NOMO-1 treated with DMSO at 0.1 percent for 48 hours (cell line): ENCODE measurements around the gene FABP3.

Experiments
- DNase-seq: peaks from one replicate; lab custom pipeline; 2025; ENCODE audit not compliant: unreplicated experiment; lab: John Stamatoyannopoulos, UW

FABP3 gene

DNA sequence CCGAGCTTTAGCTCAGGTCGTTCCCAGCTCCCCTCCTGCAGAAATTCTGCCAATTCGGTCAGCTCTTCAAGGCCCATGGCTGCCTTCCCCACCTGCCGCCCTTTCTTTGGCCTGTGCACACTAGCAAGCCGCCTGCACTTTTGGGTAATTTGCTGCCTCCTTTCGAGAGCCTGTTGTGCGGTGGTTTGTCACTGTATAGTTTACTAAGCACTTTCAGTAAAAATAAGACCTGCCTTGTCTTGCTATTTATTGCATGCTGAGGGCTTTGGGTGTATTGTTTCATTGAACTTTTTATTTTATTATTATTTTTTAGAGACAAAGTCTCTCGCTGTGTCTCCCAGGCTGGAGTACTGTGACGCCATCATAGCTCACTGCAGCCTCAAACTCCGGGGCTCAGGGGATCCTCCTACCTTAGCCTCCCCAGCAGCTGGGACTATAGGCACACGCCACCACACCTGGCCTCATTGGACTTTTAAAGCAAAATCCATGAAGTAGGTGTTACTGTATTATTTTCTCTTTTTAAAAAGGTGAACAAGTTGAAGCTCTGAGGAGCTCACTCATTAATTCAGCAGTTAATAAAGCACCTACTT is 1.1 kb upstream of the FABP3 start:
- no peak for DNase-seq

DNA sequence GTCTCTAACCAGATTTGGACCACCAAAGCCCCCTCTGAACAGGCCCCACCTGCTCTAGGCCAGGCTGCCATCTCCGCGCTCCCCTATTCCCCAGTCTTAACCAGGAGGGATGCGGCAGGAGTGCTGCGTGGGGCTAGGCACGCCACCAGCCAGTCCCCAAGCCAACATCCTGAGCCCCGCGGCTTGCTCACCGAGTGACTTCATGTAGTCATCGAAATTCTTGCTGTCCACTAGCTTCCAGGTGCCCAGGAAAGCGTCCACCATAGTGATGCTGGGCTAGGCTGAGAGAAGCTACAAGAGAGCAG is 173 bp downstream of the FABP3 start:
- DNase-seq: no peak

DNA sequence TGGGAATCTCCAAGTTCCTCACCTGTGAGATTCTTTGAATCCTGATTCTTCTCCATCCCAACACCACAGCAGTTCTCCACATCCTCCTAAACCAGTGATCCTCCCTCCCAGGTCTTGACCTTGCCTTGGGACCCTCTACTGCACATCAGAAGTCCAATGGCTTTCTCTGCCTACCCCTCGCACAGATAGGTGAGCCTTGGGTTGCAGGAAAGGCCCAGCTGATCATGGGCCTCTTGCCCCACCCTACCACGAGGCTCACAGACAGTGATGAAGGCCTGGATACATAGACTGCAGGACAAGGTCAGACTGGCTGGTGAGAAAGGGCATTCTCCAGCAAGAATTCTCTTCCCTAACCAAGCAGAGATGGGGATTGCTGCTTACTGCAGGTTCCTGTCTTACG is 825 bp downstream of the FABP3 start:
- no peak for DNase-seq

DNA sequence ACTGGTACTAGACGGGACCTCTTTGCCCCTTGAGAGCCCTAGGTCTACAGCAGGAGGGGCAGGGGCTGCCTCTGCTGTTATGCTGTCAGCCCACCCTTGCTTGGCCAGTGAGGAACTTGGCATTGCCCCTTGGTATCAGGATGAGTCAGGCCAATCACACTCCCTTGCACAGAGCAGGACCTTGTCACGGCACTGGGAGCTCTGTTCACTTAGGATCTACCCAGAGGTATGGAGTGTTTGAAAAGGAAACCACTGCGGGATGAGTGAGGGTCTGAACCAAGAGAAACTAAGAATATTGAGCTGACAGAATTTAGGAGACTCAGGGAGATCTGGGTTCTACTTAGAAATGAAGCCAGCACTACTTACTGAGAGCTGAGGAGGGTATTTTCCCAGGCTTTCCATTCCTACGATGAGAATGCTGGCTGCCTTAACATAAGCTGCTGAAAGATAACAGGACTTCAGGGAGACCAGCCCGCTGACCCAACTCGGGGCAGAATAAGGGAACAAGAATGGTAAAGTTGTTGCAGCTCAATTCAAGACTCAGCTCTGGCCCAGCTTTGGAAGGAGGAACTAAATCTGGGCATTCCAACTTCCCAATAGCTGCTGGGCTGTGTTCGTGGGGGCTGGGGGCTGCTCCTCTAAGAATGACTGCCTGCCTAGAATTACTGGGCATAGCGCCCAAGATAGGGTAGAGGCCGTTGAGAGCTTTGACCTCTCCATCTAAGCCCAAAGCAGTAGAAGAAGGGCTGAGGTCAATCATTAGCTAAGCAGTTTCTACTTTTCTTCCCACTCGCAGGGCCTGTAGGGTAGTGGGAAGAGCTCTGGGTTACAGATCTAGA is 1.5 kb downstream of the FABP3 start:
- DNase-seq: no peak

DNA sequence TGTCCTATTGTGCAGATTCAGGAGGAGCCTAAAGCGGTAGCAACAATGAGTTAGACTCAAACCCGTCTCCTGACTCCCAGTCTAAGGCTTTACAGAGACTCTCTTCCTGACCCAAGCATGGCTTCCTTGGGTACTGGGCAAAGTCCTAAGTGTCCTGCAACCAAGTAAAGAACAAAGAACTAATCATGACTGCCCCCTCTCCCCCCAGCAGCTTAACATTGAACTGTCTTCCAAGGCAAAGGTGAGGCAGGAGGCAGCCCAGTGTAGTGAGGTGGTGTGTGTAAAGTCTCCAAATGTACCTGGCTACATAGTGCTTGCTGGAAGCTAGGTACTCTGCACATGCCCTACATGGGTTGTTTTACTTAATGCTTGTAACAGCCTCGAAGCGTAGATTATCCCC is 2.3 kb downstream of the FABP3 start:
- DNase-seq: no peak

DNA sequence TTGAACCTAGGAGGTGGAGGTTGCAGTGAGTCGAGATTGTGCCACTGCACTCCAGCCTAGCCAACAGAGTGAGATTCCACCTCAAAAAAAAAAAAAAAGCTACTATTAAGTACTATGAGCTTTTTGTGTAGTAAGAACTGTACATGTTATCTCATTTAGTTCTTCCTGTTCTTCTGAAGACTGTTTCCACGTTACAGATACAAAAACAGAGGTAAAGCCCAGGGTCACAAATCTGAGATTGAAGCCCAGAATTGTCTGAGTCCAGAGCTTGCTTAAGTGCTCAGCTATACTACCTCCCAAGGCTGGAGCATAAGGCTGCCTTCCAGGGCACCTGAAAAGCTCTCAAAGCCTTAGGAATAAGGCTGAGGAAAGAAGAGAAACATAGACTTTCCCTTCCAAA is 2.9 kb downstream of the FABP3 start:
- DNase-seq: no peak

DNA sequence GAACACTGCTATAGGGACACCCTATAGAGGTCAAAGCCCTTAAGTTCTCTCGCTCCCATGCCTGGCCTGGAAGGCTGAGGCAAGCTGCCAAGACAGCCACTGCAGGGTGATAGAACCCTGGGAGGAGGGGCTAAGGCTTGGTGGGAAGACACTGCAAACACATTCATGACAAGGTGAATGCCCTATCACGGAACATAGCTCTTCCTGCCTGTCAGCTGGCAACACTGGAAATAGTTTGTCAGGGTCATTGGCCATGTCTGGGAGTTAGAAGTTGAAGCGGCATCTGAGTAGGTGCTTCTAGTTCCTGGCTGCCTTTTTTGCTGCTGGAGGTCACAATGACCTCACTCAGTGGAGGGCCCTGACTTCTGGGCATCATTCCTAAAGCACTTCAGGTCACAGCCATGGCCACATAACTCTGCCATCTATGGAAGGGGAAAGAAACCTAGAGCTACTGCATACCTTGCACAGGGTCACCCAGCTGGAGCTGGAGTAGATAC is 4.2 kb downstream of the FABP3 start:
- DNase-seq: no peak

DNA sequence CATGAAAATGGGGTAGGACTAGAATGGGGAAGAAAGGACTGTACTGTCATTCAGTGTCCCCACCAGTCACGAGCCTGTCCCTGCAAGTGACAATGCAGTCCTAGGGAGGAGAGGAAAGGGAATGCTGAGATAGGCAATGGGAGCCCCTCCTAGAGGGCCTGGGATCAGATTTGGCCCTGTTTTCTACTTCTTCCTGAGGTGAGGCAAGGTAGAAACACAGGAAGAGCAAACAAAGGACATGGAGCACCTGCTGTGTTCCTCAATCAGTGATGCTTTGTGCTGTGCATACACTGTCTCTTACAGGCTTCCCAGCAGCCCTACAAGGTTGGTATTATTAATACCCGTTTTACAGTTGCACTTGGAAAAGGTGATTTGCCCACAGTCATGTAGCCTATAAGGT is 6.1 kb downstream of the FABP3 start:
- DNase-seq: no peak

DNA sequence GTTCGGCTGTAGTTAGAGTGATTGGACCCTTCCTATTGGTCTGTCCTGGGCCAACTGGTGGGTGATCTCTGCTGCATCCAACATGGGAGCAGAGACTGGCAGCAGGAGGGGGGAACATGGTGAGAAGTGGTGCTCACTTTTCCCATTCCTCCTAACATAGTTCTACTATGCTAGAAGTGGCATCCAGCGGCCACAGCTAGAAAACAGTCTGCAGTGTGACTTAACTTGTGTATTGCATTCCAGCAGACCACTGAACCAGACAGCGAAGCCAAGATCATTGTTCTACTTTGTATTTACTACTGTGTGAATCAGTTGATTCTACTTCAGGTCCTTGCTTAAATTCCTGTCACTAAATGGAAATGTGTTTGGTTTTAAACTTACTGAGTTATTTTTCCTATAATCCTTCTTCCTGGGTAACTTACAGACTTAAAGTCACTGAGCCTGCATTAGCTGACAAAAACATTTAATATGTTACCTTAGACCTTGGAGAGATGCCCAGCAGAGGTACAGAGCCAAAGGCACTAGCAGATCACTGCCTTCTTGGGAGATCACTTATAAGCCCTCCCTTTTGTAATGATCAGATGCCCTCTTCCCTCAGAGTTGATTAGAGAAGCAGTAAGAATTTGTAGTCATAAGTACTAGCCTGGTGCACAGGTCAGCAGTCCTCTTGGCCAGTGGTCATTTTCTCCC is 8.2 kb downstream of the FABP3 start:
- DNase-seq: no peak

DNA sequence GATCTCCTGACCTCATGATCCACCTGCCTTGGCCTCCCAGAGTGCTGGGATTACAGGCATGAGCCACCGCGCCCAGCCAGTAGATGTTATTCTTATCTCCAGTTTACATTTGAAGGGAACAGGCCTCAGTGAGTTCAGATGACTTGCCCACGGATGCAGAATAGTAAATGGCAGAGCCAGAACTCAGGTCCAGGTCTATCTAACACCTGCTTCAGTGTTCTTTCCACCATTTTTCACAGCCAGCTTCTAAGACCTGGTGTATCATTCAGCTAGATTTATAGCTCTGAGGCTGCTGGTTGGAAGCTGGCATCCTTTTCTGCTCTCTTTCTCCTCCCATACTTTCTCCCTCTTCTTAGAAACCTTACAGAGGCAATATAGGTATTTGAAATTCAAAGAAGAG is 10.8 kb downstream of the FABP3 start:
- no peak for DNase-seq

DNA sequence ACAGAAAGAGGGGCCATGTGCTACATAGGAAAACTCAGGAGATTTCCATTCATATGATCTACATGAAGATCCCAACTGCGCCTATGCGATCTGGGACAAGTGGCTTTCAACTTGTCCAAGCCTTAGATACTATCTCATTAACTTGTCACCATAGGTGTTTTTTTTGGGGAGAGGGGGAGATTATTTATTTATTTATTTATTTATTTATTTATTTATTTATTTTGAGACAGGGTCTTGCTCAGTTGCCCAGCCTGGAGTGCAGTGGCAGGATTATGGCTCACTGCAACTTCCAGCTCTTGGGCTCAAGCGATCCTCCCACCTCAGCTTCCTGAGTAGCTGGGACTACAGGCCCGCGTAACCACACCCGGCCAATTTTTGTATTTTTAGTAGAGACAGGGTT is 11.3 kb downstream of the FABP3 start:
- DNase-seq: no peak

DNA sequence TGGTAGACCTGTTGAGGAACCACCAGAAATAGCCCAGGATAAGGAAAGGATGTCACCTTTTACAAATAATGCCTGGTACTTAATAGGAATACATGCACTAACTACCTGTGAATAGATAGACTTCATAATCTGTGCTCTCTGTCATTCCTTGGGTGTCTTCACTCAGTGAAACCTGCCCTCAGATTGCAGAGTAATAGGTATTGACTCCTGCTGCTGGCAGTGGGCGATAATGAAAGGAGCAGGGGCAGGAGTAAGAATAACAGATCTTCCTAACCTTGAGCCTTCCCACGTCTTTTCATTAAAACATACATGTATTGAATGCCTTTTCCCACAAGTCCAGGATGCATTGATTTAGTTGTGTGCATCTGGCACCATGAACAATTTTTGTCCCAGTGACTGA is 16.4 kb downstream of the FABP3 start:
- no peak for DNase-seq

DNA sequence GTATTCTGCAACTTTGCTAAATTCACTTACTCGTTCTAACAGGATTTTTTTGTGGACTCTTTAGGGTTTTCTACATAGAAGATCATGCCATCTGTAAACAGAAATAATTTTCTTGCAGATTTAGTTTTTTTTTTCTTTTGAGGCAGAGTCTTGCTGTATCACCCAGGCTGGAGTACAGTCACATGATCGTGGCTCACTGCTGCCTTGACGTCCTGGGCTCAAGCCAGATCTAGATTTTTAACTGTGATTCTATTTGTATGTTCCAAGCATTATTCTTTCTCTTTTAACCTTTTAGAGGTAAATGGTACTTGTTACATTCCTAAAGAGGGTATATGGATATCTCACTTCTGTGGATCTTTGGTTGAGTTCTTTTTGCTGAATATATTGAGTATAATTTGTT is 18.6 kb downstream of the FABP3 start:
- no peak for DNase-seq

DNA sequence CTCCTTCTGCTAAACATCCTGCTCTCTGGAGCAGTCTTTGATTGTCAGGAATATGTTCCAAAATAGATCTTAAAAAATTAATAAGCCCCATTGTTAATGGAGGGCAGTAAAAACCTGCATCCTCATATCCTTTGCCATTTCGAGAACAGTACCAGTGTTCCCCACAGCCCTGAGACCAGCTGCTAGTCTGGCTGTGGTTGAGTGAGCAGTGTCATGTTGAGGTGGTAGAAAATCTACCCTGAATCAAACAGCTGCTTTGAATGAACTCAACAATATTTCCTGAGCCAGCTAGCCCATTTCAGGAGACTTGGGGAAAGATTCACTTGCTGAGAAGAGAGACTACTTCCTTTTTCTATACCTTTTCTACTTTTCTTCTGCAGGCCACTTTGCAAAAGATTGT is 24.4 kb downstream of the FABP3 start:
- DNase-seq: no peak

DNA sequence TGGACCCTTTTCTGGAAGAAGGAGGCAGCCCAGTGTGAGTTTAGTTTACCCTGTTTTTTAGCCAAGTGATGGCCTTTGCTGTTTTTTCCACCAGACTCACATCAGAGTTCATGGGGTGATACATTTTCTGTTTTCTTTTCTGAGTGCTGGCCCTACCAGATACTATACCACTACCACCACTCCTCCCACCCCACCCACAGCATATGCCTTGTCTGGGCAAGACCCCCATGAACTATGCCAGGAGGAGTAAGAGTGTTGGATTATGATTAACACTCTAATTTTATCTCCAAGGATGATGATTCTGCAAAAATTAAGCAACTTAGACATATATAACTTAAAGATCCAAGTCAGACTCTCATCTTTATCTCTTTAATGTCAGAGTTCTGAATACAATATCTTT is 26.1 kb downstream of the FABP3 start:
- no peak for DNase-seq

DNA sequence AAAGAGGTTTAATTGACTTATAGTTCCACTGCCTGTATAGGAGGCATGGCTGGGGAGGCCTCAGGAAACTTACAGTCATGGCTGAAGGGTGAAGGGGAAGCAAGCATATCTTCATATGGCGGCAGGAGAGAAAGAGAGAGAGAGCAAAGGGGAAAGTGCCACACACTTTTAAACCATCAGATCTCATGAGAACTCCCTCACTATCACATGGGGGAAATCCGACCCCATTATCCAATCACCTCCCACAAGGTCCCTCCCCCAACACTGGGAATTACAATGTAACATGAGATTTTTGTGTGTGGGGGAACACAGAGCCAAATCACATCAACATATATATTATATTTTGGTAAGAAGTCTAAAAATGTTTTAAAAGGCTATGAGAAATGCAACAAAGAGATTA is 27.2 kb downstream of the FABP3 start:
- DNase-seq: no peak

DNA sequence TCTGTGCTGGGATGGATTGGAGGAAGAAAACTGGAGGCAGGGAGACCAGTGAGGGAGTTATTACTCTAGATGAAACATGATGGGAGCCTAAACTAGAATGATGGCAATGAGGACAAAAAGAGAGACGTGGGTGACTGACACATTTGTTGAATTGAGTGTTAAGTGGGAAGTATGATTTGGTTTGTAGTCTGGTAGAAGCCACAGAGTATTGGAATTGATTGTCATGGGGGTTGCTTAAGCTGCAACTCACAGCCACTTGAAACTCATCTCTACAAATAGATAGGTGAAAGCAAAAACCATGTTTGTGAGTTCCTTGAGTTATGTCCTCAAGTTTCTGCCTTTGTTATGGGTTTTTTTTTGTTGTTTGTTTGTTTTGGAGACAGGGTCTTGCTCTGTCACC is 28.4 kb downstream of the FABP3 start:
- no peak for DNase-seq

DNA sequence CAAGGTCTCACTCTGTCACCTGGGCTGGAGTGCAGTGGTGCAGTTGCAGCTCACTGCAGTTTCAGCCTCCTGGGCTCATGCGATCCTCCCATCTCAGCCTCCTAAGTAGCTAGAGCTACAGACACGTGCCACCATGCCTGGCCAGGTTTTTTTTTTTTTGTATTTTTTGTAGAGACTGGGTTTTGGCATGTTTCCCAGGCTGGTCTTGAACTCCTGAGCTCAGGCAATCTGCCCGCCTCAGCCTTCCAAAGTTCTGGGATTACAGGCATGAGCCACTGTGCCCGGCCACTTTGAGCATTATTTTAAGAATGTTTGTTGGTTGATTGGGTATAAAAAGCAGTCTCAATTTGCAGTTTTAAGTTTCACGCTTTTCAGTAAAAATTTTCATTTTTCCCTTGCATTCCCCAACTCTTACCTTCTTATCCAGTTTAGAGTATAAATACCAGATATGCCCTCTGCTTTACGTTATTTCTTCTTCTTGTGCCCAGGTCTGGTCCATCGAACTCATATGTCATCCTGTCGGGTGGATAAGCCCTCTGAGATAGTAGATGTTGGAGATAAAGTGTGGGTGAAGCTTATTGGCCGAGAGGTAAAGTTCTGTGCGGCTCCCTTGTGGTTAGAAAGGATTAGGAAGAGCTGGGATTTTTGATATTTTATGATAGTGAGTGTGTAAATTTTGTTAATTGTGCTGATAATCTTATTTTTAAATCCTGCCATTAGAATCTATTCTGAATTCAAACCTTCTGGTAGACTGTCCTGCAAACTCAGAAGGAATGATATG is 36.0 kb downstream of the FABP3 start:
- DNase-seq: no peak

DNA sequence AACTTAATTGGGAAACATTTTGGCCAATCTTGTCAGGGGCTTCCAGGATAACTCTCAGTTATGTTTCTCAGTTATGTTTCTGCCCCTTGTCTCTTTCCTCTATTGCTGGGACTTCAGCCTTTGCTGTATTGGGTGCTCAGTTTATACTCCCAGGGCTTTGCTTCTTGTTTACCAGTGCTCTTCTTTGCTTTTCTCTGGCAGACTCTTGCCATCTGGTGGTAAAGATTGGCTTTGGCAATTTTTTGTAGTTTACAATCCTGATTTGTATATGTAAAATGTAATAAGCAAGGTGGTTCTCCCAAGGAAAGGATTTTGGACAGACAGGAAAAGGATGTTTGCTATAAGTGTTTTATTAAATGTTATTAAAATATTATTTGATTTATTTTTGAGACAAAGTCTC is 37.9 kb downstream of the FABP3 start:
- DNase-seq: peak; percentile 21

DNA sequence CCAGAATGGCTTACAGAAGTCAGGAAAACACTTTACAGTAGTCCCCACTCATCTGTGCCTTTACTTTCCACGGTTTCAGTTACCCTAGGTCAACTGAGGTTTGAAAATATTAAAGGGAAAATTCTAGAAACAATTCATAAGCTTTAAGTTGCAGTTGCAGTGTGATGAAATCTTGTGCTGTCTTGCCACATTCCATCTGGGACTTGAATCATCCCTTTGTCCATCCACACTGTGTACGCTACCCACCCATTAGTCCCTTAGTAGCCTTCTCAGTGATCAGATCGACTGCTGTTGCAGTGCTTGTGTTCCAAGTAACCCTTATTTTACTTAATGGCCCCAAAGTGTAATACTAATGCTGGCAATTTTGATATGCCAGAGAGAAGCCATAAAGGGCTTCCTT is 45.5 kb downstream of the FABP3 start:
- DNase-seq: no peak

DNA sequence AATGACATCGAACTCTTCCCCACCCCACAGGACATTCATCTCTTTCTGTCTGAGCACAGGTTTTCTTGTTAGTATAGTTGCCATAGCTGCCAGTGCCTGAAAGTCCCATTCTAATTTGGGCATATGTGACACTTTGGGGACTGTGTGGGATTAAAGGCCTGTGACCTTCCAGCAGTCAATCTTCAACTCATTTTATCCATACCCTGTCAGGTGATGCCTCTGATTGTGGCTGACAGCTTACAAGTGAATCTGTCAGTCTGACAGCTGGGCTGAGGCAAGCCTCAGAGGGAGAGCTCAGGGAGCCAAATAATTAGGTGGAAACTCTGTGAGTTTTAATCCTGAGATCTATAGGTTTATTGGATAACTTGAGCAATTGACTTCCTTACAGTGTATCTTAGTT is 46.4 kb downstream of the FABP3 start:
- no peak for DNase-seq

DNA sequence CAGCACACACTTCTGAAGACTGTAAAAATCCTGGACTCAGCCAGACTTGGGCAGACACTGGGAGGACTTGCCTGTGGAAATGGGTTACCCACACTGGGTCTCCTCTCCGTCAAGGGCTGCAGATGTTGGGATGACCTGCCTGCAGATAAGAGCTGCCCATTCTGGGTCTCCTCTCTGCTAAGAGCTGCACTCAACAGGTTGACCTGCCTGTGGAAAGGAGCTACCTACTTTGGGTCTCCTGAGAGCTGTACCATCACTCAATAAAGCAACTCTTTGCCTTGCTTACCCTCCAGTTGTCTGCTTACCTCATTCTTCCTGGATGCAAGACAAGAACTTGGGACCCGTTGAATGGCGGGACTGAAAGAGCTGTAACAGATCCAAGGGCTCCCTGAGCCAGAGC is 47.9 kb downstream of the FABP3 start:
- DNase-seq: no peak
